C4-2B (cell line): ENCODE results near the gene PRKG1.

Source experiments
- H3K27ac ChIP-seq: fragments of 450-650 bp; 2 replicates; pipeline ENCODE4 v1.5.1; 2017
- CTCF ChIP-seq: fragments of 450-650 bp; conservative IDR thresholded peaks from 2 replicates; pipeline ENCODE4 v1.5.1; 2017; ENCODE audit warnings: mild to moderate bottlenecking
- ZFX ChIP-seq: fragments of 450-650 bp; IDR thresholded peaks from 2 replicates; pipeline ENCODE4 v1.6.1; 2017

PRKG1 gene

GRCh38 chr10:52050429-52051047 is 976.3 kb downstream of the PRKG1 start:
- TF ChIP-seq ZFX (no peak), CTCF (no peak)
- no peak overlapping the region for H3K27ac ChIP-seq

- H3K27ac ChIP-seq = no peak overlapping the region
- TF ChIP-seq CTCF (no peak), ZFX (no peak)
Measured at GRCh38 chr10:52053497-52053896, 979.2 kb downstream of the PRKG1 start.

GRCh38 chr10:52056291-52056690 is 982.0 kb downstream of the PRKG1 start:
- no peak for TF ChIP-seq ZFX
- no peak for TF ChIP-seq CTCF
- H3K27ac ChIP-seq = no peak overlapping the region

- no peak for TF ChIP-seq CTCF
- no peak for TF ChIP-seq ZFX
- H3K27ac ChIP-seq = no peak overlapping the region
Measured at GRCh38 chr10:52059089-52059488, 984.8 kb downstream of the PRKG1 start.

- H3K27ac ChIP-seq = no peak overlapping the region
- TF ChIP-seq CTCF (no peak), ZFX (no peak)
Measured at GRCh38 chr10:52063159-52063558, 988.9 kb downstream of the PRKG1 start.

GRCh38 chr10:52064084-52064845 is 990.0 kb downstream of the PRKG1 start:
- no peak for TF ChIP-seq ZFX
- TF ChIP-seq CTCF = no peak

GRCh38 chr10:52066383-52066782 is 992.1 kb downstream of the PRKG1 start:
- no peak overlapping the region for H3K27ac ChIP-seq
- TF ChIP-seq CTCF = peak; percentile 39
- no peak for TF ChIP-seq ZFX

More at GRCh38 chr10:52064084-52064845, 990.0 kb downstream of the PRKG1 start:
- no peak overlapping the region for H3K27ac ChIP-seq
